ENCODE data around the gene LAIR1. TPM values are rescaled to one million over a fixed set of nuclear protein-coding genes. Genes with fewer than 3 reads are reported as not detected.
"Not testable (repeated sequence)": the region's sequence is repeated elsewhere in the genome, so short reads cannot be mapped to it uniquely, and the experiment has no call there.

LAIR1 gene
- total RNA-seq, 1 donor from 2014 or later, result 0.92 TPM

DNA sequence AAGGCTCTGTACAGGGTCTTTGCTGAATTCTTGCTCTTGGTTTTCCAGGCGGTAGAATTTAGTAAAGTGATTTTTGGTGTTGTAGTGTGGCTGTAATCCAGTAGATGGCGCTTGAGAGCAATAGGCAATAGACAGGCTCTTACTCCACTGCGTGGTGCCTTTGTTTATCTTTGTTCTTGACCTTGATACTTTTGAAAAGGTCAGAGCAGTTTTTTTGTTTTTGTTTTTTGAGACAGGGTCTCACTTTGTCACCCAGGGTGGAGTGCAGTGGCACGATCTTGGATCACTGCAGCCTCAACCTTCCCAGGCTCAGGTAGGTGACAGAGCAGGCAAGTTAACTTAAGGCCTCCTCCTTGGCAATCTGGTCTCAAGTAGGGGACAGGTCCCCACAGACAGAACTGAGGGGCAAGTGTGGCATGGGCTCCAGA lies 39.5 kb downstream of the LAIR1 start:
- H3K36me3 Mint-ChIP-seq, result no peaks in the 10 kb centered on the region
- no peaks in the 10 kb centered on the region for H3K4me1 Mint-ChIP-seq
- DNase-seq (ENCODE audit: low spot score in 2 of 2, unreplicated experiment in 2 of 2), result no peak
- H3K9me3 Mint-ChIP-seq, result peaks cover 19% of the 10 kb centered on the region
- peak; percentile 70 for TF ChIP-seq CTCF (IDR thresholded peaks at IDR 0.05; ENCODE audit: unreplicated experiment)
- peaks cover 19% of the 10 kb centered on the region for H3K27me3 Mint-ChIP-seq (ENCODE audit: low read depth)
- no peak overlapping the region for H3K27ac Mint-ChIP-seq
- H3K4me3 Mint-ChIP-seq, result no peak overlapping the region

GRCh38 chr19:54324071-54324470 lies 40.7 kb downstream of the LAIR1 start:
- TF ChIP-seq CTCF (IDR thresholded peaks at IDR 0.05; ENCODE audit: unreplicated experiment), result no peak
- H3K27me3 Mint-ChIP-seq (ENCODE audit: low read depth), result peaks cover 17% of the 10 kb centered on the region
- no peak overlapping the region for H3K27ac Mint-ChIP-seq
- H3K4me3 Mint-ChIP-seq, result no peak overlapping the region
- DNase-seq (ENCODE audit: low spot score in 2 of 2, unreplicated experiment in 2 of 2), result no peak
- H3K9me3 Mint-ChIP-seq, result peaks cover 21% of the 10 kb centered on the region
- H3K36me3 Mint-ChIP-seq, result no peaks in the 10 kb centered on the region
- no peaks in the 10 kb centered on the region for H3K4me1 Mint-ChIP-seq

DNA sequence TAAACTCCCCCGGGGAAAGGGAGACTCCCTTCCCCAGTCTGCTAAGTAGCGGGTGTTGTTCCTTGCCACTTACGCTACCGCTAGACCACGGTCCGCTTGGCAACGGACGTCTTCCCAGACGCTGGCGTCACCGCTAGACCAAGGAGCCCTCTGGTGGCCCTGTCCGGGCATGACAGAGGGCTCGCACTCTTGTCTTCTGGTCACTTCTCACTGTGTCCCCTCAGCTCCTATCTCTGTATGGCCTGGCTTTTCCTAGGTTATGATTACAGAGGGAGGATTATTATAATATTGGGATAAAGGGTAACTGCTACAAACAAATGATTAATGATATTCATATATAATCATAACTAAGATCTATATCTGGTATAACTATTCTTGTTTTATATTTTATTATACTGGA lies 41.8 kb downstream of the LAIR1 start:
- not testable (repeated sequence) for H3K36me3 Mint-ChIP-seq; H3K27ac Mint-ChIP-seq; DNase-seq (ENCODE audit: low spot score in 2 of 2, unreplicated experiment in 2 of 2); H3K4me1 Mint-ChIP-seq; H3K4me3 Mint-ChIP-seq
- Mint-ChIP-seq H3K27me3 (ENCODE audit: low read depth) (peaks cover 11% of the 10 kb centered on the region), H3K9me3 (peaks cover 21% of the 10 kb centered on the region)

DNA sequence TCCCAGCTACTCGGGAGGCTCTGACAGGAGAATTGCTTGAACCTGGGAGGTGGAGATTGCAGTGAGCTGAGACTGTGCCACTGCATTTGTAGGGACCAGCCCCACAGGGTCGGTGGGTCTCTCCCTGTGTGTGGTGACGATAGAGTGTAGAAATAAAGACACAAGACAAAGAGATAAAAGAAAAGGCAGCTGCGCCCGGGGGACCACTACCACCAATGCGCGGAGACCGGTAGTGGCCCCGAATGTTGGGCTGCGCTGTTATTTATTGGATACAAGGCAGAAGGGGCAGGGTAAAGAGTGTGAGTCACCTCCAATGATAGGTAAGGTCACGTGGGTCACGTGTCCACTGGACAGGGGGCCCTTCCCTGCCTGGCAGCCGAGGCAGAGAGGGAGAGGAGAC lies 42.4 kb downstream of the LAIR1 start:
- H3K4me3 Mint-ChIP-seq; H3K27ac Mint-ChIP-seq; H3K4me1 Mint-ChIP-seq; H3K27me3 Mint-ChIP-seq (ENCODE audit: low read depth); DNase-seq (ENCODE audit: low spot score in 2 of 2, unreplicated experiment in 2 of 2); H3K36me3 Mint-ChIP-seq: not testable (repeated sequence)
- H3K9me3 Mint-ChIP-seq, result peaks cover 21% of the 10 kb centered on the region

GRCh38 chr19:54319892-54320670 lies 44.6 kb downstream of the LAIR1 start:
- DNase-seq (ENCODE audit: low spot score in 2 of 2, unreplicated experiment in 2 of 2), result no peak
- Mint-ChIP-seq H3K36me3 (no peaks in the 10 kb centered on the region), H3K4me1 (no peaks in the 10 kb centered on the region), H3K27me3 (ENCODE audit: low read depth) (peaks cover 9% of the 10 kb centered on the region), H3K4me3 (no peak overlapping the region), H3K27ac (no peak overlapping the region), H3K9me3 (peaks cover 21% of the 10 kb centered on the region)
- TF ChIP-seq CTCF (IDR thresholded peaks at IDR 0.05; ENCODE audit: unreplicated experiment), result no peak

DNA sequence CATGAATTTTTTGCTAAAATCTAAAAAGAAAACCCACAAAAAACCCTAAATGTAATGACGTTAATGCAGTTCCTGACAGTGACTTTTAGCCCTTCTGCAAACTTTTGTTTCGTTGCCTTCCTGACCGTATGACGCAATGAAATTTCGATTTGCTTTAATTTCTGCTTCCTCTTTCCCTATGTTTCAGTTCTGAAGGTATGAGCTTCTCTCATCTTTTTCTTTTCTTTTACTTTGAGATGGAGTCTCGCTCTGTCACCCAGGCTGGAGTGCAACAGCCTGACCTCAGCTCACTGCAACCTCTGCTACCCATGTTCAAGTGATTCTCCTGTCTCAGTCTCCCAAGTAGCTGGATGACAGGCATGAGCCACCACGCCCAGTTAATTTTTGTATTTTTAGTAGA lies 45.7 kb downstream of the LAIR1 start:
- Mint-ChIP-seq H3K4me3 (no peak overlapping the region), H3K4me1 (no peaks in the 10 kb centered on the region), H3K9me3 (peaks cover 21% of the 10 kb centered on the region), H3K27me3 (ENCODE audit: low read depth) (peaks cover 4% of the 10 kb centered on the region), H3K27ac (no peak overlapping the region), H3K36me3 (no peaks in the 10 kb centered on the region)
- no peak for TF ChIP-seq CTCF (IDR thresholded peaks at IDR 0.05; ENCODE audit: unreplicated experiment)
- no peak for DNase-seq (ENCODE audit: low spot score in 2 of 2, unreplicated experiment in 2 of 2)

GRCh38 chr19:54317965-54318240 lies 46.8 kb downstream of the LAIR1 start:
- Mint-ChIP-seq H3K27me3 (ENCODE audit: low read depth) (peaks cover 6% of the 10 kb centered on the region), H3K27ac (no peak overlapping the region), H3K4me3 (no peak overlapping the region), H3K36me3 (no peaks in the 10 kb centered on the region), H3K9me3 (peaks cover 25% of the 10 kb centered on the region), H3K4me1 (no peaks in the 10 kb centered on the region)
- DNase-seq (ENCODE audit: low spot score in 2 of 2, unreplicated experiment in 2 of 2), result no peak
- TF ChIP-seq CTCF (IDR thresholded peaks at IDR 0.05; ENCODE audit: unreplicated experiment), result no peak

Data from mesothelial cell of epicardium (in vitro differentiated cells).